Measurements from ENCODE around the gene MRPL2.

DNA sequence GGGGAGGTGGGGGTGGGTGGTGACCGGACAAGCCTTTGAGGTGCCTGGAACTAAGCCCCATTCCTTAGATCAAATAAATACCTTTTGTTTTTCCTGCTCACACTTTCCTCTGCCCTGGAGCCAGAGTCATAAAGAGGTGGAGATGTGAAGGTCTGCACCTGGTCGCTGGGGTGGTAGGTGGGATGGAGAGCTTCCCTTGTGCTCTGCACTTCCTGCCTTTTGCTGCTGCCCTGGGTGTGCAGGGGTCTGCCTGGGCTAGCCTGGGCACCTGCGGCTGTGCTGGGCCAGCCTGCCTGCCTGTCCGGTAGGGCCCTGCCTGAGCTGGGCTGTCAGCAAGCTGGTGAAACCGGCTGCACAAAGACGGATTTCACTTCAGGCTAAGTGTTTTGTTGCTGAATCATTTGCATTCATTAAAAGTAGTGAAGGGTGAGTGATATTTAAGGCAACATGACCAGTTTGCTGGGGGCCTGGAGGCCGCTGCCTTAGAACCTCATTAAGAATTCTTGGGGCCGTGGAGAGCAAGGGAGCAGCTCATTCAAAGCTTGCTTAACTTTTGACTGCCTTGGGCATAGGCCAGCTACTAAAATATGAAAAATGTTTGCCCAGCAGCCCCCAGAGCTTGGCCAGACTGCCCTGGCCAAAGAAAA is 37.3 kb upstream of the MRPL2 start:
- TF ChIP-seq, protein P1, sequence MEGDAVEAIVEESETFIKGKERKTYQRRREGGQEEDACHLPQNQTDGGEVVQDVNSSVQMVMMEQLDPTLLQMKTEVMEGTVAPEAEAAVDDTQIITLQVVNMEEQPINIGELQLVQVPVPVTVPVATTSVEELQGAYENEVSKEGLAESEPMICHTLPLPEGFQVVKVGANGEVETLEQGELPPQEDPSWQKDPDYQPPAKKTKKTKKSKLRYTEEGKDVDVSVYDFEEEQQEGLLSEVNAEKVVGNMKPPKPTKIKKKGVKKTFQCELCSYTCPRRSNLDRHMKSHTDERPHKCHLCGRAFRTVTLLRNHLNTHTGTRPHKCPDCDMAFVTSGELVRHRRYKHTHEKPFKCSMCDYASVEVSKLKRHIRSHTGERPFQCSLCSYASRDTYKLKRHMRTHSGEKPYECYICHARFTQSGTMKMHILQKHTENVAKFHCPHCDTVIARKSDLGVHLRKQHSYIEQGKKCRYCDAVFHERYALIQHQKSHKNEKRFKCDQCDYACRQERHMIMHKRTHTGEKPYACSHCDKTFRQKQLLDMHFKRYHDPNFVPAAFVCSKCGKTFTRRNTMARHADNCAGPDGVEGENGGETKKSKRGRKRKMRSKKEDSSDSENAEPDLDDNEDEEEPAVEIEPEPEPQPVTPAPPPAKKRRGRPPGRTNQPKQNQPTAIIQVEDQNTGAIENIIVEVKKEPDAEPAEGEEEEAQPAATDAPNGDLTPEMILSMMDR (IDR thresholded peaks at IDR 0.05), result no peak
- TF ChIP-seq POLR2A (IDR thresholded peaks at IDR 0.05), result no peak

Measured in heart left ventricle (tissue), 13 donors.